Suprapubic skin (tissue), 4 donors: Measurements from ENCODE around the gene OR2M5.

ENCODE experiments used
- POLR2A ChIP-seq, 2 donors: fragments of 450-650 bp; IDR thresholded peaks; one replicate each; pipeline ENCODE4 v1.6.1; 2017; ENCODE audit warnings: antibody characterized with exemption in 2 of 2, mild to moderate bottlenecking in 2 of 2, moderate library complexity in 2 of 2
- POLR2AphosphoS5 ChIP-seq, 3 donors: sonication (generic); formaldehyde crosslinking; IDR thresholded peaks; one replicate each; pipeline ENCODE4 v1.6.1; 2017; ENCODE audit warnings: antibody characterized with exemption in 3 of 3
- TF ChIP-seq, protein P1 (sequence below), 2 donors: fragments of 200-600 bp in 1 of 2; fragments of 450-650 bp in 1 of 2; sonication (generic) in 1 of 2; IDR thresholded peaks; one replicate each; pipeline ENCODE4 v1.5.1; 2016 to 2019; ENCODE audit warnings: antibody characterized with exemption in 2 of 2, mild to moderate bottlenecking in 1 of 2, moderate library complexity in 1 of 2

DNA sequence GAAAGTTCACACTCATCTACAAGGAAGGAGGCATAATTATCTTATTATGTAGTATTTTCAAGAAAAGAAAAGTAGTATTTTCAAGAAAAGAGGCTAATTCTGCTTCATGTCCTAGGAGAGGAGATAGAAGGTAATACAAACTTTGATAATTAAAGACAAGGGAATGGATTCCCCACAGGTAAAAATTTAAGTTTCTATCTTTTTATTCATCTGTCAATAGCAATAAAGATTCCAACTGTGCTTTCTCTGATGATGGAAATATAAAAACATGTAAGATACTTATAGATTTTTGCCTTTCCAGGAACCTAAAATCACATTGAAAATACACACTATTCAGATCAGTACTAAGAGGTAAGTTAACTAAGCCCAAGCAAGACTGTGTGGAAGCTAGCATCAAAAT, 29.6 kb downstream of the OR2M5 start, which contains the start of gene OR2M2:
- TF ChIP-seq, protein P1, sequence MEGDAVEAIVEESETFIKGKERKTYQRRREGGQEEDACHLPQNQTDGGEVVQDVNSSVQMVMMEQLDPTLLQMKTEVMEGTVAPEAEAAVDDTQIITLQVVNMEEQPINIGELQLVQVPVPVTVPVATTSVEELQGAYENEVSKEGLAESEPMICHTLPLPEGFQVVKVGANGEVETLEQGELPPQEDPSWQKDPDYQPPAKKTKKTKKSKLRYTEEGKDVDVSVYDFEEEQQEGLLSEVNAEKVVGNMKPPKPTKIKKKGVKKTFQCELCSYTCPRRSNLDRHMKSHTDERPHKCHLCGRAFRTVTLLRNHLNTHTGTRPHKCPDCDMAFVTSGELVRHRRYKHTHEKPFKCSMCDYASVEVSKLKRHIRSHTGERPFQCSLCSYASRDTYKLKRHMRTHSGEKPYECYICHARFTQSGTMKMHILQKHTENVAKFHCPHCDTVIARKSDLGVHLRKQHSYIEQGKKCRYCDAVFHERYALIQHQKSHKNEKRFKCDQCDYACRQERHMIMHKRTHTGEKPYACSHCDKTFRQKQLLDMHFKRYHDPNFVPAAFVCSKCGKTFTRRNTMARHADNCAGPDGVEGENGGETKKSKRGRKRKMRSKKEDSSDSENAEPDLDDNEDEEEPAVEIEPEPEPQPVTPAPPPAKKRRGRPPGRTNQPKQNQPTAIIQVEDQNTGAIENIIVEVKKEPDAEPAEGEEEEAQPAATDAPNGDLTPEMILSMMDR (IDR thresholded peaks at IDR 0.05) = no peak
- TF ChIP-seq POLR2A (IDR thresholded peaks at IDR 0.05) (no peak), POLR2AphosphoS5 (IDR thresholded peaks at IDR 0.05) (no peak)
